ENCODE results near the gene CRYGD. TPM values are rescaled to one million over a fixed set of nuclear protein-coding genes. Genes with fewer than 3 reads are reported as not detected.
A peak's percentile ranks its signal among the peaks of the same experiment; 100 is the strongest.
"Not testable (repeated sequence)": the region's sequence is repeated elsewhere in the genome, so short reads cannot be mapped to it uniquely, and the experiment has no call there.

The CRYGD gene
- total RNA-seq, 2 experiments from 2014 or later: not detected

GRCh38 chr2:208142925-208143799 lies 18.8 kb upstream of the CRYGD start:
- DNase-seq: no peak
- peaks cover 4% of the 10 kb centered on the region for H3K9me3 Mint-ChIP-seq
- CTCF ChIA-PET: interaction anchor here (0.6 to 1.1 kb wide), 2 partner anchors 32 to 912 kb away, joined by 3 to 6 read pairs; no protein-coding TSS in a partner anchor
- no peaks in the 10 kb centered on the region for H3K36me3 Mint-ChIP-seq (ENCODE audit: low read depth)
- intact Hi-C loops (cut with micrococcal nuclease): no loop called here
- no peak overlapping the region for H3K27ac Mint-ChIP-seq
- no peaks in the 10 kb centered on the region for H3K4me1 Mint-ChIP-seq (ENCODE audit: low read depth)
- no peaks in the 10 kb centered on the region for H3K27me3 Mint-ChIP-seq (ENCODE audit: low read depth)
- H3K4me3 Mint-ChIP-seq: no peak overlapping the region

DNA sequence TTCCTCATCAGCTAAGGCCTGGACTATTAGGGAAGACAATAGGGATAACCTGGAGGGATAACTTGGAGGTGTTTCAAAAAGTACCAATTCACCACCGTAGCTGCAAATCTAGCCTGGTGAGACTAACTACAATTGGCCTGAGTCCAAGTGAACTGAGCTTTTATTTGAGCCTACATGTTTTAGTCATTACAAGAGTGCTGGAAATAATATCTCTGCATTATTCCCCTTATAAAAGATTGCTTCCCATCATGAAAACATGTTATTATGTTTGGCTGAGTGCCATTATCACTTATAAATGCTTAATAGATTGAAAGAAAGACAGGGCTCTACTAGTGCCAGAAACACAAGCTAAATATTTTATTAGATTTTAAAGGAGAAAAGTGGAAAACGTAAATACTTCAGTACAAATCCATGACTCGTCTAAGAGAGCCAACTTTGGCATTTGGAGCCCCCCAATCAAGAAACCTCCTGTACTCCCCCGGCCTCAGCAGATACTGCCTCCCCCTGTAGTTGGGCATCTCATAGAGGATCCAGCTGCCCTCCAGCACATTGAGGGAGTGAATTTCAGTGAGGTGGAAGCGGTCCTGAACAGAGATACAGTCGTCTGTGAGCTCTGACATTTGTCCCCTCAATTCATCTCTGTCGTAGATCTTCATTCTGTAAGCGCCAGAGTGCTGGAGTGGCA lies 18.1 kb upstream of the CRYGD start:
- H3K4me3 Mint-ChIP-seq: no peak overlapping the region
- peaks cover 8% of the 10 kb centered on the region for H3K9me3 Mint-ChIP-seq
- no peaks in the 10 kb centered on the region for H3K36me3 Mint-ChIP-seq (ENCODE audit: low read depth)
- no peaks in the 10 kb centered on the region for H3K27me3 Mint-ChIP-seq (ENCODE audit: low read depth)
- intact Hi-C loops (cut with micrococcal nuclease): no loop called here
- H3K4me1 Mint-ChIP-seq (ENCODE audit: low read depth): no peaks in the 10 kb centered on the region
- DNase-seq: no peak
- H3K27ac Mint-ChIP-seq: no peak overlapping the region
- CTCF ChIA-PET: interaction anchor here (0.6 to 1.1 kb wide), 2 partner anchors 33 to 911 kb away, joined by 3 to 6 read pairs; no protein-coding TSS in a partner anchor

DNA sequence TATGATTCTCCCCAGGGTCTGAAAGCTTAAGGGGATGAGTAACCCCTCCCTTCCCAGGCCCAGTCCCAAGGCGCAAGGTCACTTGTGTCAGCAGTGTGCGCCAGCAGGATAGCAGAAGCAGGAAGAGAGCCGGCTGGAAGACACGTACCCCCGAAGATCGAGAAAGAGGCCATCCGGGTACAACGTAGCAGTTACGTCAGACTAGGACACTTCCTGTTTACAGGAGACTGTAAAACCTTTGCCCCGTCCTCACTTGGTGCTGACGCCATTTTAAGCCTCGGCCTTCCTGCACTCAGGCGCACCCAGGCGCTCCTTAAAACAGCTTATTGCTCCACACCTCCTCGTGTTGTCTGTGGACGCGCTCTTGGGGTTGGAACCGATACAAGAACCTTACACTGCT lies 15.1 kb upstream of the CRYGD start:
- Mint-ChIP-seq H3K27me3 (ENCODE audit: low read depth) (no peaks in the 10 kb centered on the region), H3K4me3 (no peak overlapping the region)

GRCh38 chr2:208138334-208138733 lies 14.0 kb upstream of the CRYGD start:
- intact Hi-C loops (cut with micrococcal nuclease); CTCF ChIA-PET; DNase-seq; H3K4me3 Mint-ChIP-seq; H3K36me3 Mint-ChIP-seq (ENCODE audit: low read depth); H3K27me3 Mint-ChIP-seq (ENCODE audit: low read depth); H3K9me3 Mint-ChIP-seq; H3K27ac Mint-ChIP-seq: not testable (repeated sequence)
- peaks cover 11% of the 10 kb centered on the region for H3K4me1 Mint-ChIP-seq (ENCODE audit: low read depth)

More for the DNA sequence above, 15.1 kb upstream of the CRYGD start:
- Mint-ChIP-seq H3K27ac (no peak overlapping the region), H3K9me3 (peaks cover 8% of the 10 kb centered on the region), H3K36me3 (ENCODE audit: low read depth) (no peaks in the 10 kb centered on the region), H3K4me1 (ENCODE audit: low read depth) (peaks cover 11% of the 10 kb centered on the region)
- intact Hi-C loops (cut with micrococcal nuclease): no loop called here
- CTCF ChIA-PET: no interaction called here
- no peak for DNase-seq

DNA sequence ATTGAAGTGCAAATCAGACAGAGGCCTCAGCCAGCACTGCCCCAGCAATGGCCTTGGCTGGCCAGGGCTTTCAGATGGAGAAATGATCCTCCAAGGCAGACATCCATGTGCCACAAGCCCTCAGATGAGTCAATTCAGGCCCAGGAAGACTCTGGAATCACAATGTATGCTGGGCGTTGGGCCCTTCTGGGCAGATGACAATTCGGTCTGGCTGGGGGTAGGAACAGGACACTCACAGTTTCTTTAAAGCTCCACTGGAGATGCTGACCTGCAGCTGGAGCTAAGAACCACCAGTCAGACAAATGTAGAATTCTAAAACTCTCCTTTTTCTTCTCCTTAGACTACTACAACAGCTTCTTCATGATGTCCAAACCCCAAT lies 12.4 kb upstream of the CRYGD start:
- CTCF ChIA-PET: no interaction called here
- peaks cover 11% of the 10 kb centered on the region for H3K4me1 Mint-ChIP-seq (ENCODE audit: low read depth)

GRCh38 chr2:208135794-208136715 lies 11.7 kb upstream of the CRYGD start:
- Mint-ChIP-seq H3K4me3 (no peak overlapping the region), H3K27ac (no peak overlapping the region), H3K9me3 (peaks cover 8% of the 10 kb centered on the region), H3K27me3 (ENCODE audit: low read depth) (no peaks in the 10 kb centered on the region), H3K4me1 (ENCODE audit: low read depth) (peaks cover 11% of the 10 kb centered on the region), H3K36me3 (ENCODE audit: low read depth) (no peaks in the 10 kb centered on the region)
- DNase-seq: no peak
- intact Hi-C loops (cut with micrococcal nuclease): no loop called here
- CTCF ChIA-PET: interaction anchor here (0.6 kb wide), 1 partner anchor 122 kb away, joined by 3 read pairs; no protein-coding TSS in a partner anchor

More for the DNA sequence above, 12.4 kb upstream of the CRYGD start:
- DNase-seq: no peak
- H3K4me3 Mint-ChIP-seq: no peak overlapping the region
- H3K27me3 Mint-ChIP-seq (ENCODE audit: low read depth): no peaks in the 10 kb centered on the region
- intact Hi-C loops (cut with micrococcal nuclease): no loop called here
- H3K9me3 Mint-ChIP-seq: peaks cover 8% of the 10 kb centered on the region
- no peaks in the 10 kb centered on the region for H3K36me3 Mint-ChIP-seq (ENCODE audit: low read depth)
- H3K27ac Mint-ChIP-seq: no peak overlapping the region

DNA sequence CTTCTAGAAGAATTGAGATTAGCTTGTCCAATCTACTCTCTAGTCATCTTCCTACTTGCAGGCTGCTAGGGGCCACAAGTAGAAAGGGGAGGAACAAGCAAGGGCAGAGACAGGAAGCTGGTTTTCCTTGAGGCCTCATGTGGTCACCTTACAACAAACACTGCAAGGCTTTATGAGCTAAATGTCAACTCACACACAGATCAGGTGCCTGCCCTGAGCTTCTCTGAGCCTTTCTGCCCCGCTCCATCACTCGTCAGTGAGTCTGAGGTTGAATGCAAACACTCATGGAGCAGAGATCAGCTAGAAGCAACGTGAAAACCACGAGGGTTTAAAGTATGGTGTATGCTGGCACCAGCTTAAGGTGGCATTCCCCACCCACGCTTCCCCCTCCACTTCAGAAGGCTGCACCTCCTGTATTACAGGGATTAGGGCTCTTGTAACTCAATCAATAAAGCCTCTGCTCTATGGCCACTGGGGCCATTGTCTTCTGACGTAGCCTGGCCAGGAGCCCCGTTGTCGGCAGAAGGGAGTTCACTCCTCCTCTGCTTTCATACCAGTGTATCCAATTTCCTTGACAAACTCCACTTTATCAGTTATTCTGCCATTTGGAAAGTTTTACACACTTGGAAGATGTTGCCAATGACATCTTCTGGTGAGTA lies 10.7 kb upstream of the CRYGD start:
- H3K9me3 Mint-ChIP-seq: peaks cover 8% of the 10 kb centered on the region
- no peaks in the 10 kb centered on the region for H3K36me3 Mint-ChIP-seq (ENCODE audit: low read depth)
- CTCF ChIA-PET: interaction anchor here (0.6 to 1.1 kb wide), 2 partner anchors 41 to 1392 kb away, joined by 4 read pairs; no protein-coding TSS in a partner anchor
- no peak overlapping the region for H3K27ac Mint-ChIP-seq
- intact Hi-C loops (cut with micrococcal nuclease): no loop called here
- H3K4me3 Mint-ChIP-seq: no peak overlapping the region
- peak; percentile 14 for DNase-seq
- no peaks in the 10 kb centered on the region for H3K27me3 Mint-ChIP-seq (ENCODE audit: low read depth)
- H3K4me1 Mint-ChIP-seq (ENCODE audit: low read depth): peaks cover 11% of the 10 kb centered on the region

GRCh38 chr2:208130712-208131110 lies 6.4 kb upstream of the CRYGD start:
- Mint-ChIP-seq H3K27ac (no peak overlapping the region), H3K36me3 (ENCODE audit: low read depth) (no peaks in the 10 kb centered on the region)
- CTCF ChIA-PET: no interaction called here

DNA sequence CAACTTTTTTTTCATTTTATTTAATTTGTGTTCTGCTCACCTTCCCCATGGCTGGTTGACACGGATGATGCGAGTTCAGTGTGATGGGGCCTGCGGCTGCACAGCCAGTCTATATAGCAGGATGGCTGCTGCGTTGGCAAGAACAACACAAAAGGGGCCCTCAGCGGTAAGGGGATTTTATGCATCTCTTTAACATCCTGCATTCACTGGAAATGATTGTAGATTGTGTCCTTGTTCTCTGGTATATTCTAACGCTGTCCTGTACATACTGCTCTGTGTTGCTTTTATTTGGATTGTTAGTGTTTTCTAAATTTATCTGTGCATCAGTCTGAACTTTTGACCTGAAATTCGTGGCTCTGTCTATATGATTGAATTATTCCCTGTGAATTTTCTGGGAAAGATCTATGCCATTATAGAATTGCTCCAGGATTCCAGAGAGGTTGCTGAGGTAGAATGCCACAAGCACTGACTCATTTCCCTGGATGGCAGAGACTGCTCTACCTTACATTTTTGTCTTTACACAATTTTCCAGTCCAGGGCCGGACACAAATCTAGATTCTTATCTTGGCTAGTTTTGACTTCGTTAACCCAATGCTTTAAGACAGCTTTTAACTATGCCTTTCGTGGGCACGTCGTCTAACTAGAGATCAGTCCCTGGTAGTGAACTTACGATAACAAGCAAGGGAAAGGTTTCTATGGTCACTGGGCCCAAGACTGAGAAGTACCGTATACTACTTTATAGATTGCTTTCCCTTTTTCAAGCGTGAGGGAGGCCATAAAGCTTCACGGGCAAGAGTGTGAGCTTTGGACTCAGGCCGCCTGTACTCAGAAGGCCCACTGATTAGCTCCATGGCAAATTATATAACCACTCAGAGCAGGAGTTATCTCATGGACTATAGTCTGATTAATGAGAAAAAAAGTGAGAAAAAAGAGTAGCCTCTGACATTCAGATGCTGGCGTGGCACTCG lies 5.7 kb upstream of the CRYGD start, which contains the start of gene CRYGC:
CRYGC (minus strand) TSS at position 85 of the 968 bp plus-strand sequence; CDS start at position 49, 36 bp downstream.
- H3K27ac Mint-ChIP-seq: no peak within 1 kb of the TSS
- no peaks in the 10 kb centered on the region for H3K36me3 Mint-ChIP-seq (ENCODE audit: low read depth)

More at GRCh38 chr2:208130712-208131110, 6.4 kb upstream of the CRYGD start:
- intact Hi-C loops (cut with micrococcal nuclease): no loop called here
- Mint-ChIP-seq H3K4me3 (no peak overlapping the region), H3K27me3 (ENCODE audit: low read depth) (peaks cover 7% of the 10 kb centered on the region), H3K9me3 (no peaks in the 10 kb centered on the region), H3K4me1 (ENCODE audit: low read depth) (peaks cover 11% of the 10 kb centered on the region)
- DNase-seq: no peak

GRCh38 chr2:208128136-208128535 lies 3.8 kb upstream of the CRYGD start:
- no peak overlapping the region for H3K4me3 Mint-ChIP-seq
- peaks cover 6% of the 10 kb centered on the region for H3K4me1 Mint-ChIP-seq (ENCODE audit: low read depth)
- intact Hi-C loops (cut with micrococcal nuclease): no loop called here
- CTCF ChIA-PET: no interaction called here
- no peak overlapping the region for H3K27ac Mint-ChIP-seq
- no peak for DNase-seq
- H3K27me3 Mint-ChIP-seq (ENCODE audit: low read depth): peaks cover 24% of the 10 kb centered on the region
- no peaks in the 10 kb centered on the region for H3K9me3 Mint-ChIP-seq
- no peaks in the 10 kb centered on the region for H3K36me3 Mint-ChIP-seq (ENCODE audit: low read depth)

More for the DNA sequence above, 5.7 kb upstream of the CRYGD start, which contains the start of gene CRYGC:
- CTCF ChIA-PET: no interaction called here
- H3K4me1 Mint-ChIP-seq (ENCODE audit: low read depth): peaks cover 4% of the 10 kb centered on the region
- intact Hi-C loops (cut with micrococcal nuclease): no loop called here
- no peaks in the 10 kb centered on the region for H3K9me3 Mint-ChIP-seq
- H3K27me3 Mint-ChIP-seq (ENCODE audit: low read depth): peaks cover 12% of the 10 kb centered on the region
- DNase-seq: no peak
- H3K4me3 Mint-ChIP-seq: no peak within 1 kb of the TSS

GRCh38 chr2:208127090-208127489 lies 2.8 kb upstream of the CRYGD start:
- Mint-ChIP-seq H3K4me3 (no peak overlapping the region), H3K27me3 (ENCODE audit: low read depth) (peaks cover 24% of the 10 kb centered on the region), H3K36me3 (ENCODE audit: low read depth) (no peaks in the 10 kb centered on the region), H3K9me3 (no peaks in the 10 kb centered on the region), H3K27ac (no peak overlapping the region), H3K4me1 (ENCODE audit: low read depth) (peaks cover 6% of the 10 kb centered on the region)
- intact Hi-C loops (cut with micrococcal nuclease): no loop called here
- no peak for DNase-seq
- CTCF ChIA-PET: no interaction called here

Data from activated naive CD4-positive, alpha-beta T cell treated with anti-CD3 and anti-CD28 coated beads for 36 hours (primary cell).